Neural crest cell (in vitro differentiated cells): ENCODE data around the gene TDRD9. TPM values are rescaled to one million over a fixed set of nuclear protein-coding genes. Genes with fewer than 3 reads are reported as not detected.

Experiments
- DNase-seq: peaks from one replicate; pipeline ENCODE4 v3.0.0; 2021; ENCODE audit warnings: low read depth, mixed read lengths, low spot score
- H3K27ac Mint-ChIP-seq: one replicate; pipeline ENCODE4 v1.8.0; 2021; ENCODE audit warnings: mild to moderate bottlenecking, mixed read lengths; ENCODE audit not compliant: unreplicated experiment
- H3K27me3 Mint-ChIP-seq: 2 replicates; pipeline ENCODE4 v1.8.0; 2021; ENCODE audit warnings: low read depth, mild to moderate bottlenecking, mixed read lengths
- H3K36me3 Mint-ChIP-seq: 2 replicates; pipeline ENCODE4 v1.8.0; 2021; ENCODE audit warnings: low read depth, mild to moderate bottlenecking, mixed read lengths
- H3K4me1 Mint-ChIP-seq: 2 replicates; pipeline ENCODE4 v1.8.0; 2021; ENCODE audit warnings: mixed read lengths
- H3K4me3 Mint-ChIP-seq: one replicate; pipeline ENCODE4 v1.8.0; 2021; ENCODE audit warnings: mild to moderate bottlenecking, mixed read lengths
- H3K9me3 Mint-ChIP-seq: 2 replicates; pipeline ENCODE4 v1.8.0; 2021; ENCODE audit warnings: mixed read lengths
- total RNA-seq: library from RNA; stranded (reverse); gene quantifications from 2 replicates; pipeline ENCODE4 v1.2.1, GENCODE V29; 2021
- TF ChIP-seq, protein P1 (sequence below): fragments of 200-600 bp; sonication (generic); conservative IDR thresholded peaks from 2 replicates; pipeline ENCODE4 v1.5.0; 2021; ENCODE audit warnings: antibody characterized with exemption, mild to moderate bottlenecking

TDRD9 gene
- total RNA-seq, 1 donor from 2014 or later: not detected

DNA sequence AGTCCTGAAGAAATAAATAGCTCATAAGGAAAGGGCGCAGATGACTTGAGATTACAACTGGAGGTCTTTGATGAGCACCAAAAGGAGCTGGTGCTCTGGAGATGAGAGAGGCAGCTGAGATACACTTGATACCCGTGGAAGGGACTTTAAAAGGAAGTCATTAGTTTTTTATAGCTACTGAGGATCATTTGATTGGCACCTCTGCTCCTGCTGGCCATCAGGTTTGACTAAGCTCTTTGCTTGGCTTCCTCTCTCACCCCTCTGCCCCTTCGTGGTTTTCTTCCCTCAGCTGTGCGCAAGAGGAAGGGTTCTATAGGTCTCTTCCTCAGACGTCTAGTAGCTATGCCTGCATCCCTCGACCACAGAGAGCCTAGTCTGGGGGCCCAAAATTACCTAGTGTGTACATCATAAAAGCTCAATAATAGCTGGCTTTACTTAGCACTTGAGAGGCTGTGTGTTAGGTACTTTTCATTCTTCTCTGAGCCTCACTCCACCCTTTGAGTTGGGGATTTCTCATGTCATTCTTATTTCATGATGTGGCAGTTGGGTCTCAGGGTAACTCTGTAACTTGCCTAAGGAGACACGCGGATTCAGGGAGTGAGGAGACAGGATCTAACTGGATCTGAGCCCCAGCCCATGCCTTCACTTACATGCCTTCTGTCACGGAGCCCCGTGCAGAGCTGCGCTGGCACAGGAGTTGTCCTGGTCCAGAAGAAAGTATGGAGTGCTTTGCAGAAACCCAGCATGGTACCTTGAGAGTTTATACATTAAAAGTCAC, 88.8 kb downstream of the TDRD9 start:
- H3K9me3 Mint-ChIP-seq: no peaks in the 10 kb centered on the region
- H3K27me3 Mint-ChIP-seq: peaks cover 23% of the 10 kb centered on the region
- no peak for DNase-seq
- TF ChIP-seq, protein P1, sequence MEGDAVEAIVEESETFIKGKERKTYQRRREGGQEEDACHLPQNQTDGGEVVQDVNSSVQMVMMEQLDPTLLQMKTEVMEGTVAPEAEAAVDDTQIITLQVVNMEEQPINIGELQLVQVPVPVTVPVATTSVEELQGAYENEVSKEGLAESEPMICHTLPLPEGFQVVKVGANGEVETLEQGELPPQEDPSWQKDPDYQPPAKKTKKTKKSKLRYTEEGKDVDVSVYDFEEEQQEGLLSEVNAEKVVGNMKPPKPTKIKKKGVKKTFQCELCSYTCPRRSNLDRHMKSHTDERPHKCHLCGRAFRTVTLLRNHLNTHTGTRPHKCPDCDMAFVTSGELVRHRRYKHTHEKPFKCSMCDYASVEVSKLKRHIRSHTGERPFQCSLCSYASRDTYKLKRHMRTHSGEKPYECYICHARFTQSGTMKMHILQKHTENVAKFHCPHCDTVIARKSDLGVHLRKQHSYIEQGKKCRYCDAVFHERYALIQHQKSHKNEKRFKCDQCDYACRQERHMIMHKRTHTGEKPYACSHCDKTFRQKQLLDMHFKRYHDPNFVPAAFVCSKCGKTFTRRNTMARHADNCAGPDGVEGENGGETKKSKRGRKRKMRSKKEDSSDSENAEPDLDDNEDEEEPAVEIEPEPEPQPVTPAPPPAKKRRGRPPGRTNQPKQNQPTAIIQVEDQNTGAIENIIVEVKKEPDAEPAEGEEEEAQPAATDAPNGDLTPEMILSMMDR: no peak
- H3K36me3 Mint-ChIP-seq: no peaks in the 10 kb centered on the region
- no peaks in the 10 kb centered on the region for H3K4me1 Mint-ChIP-seq
- H3K27ac Mint-ChIP-seq: no peak overlapping the region
- no peak overlapping the region for H3K4me3 Mint-ChIP-seq

DNA sequence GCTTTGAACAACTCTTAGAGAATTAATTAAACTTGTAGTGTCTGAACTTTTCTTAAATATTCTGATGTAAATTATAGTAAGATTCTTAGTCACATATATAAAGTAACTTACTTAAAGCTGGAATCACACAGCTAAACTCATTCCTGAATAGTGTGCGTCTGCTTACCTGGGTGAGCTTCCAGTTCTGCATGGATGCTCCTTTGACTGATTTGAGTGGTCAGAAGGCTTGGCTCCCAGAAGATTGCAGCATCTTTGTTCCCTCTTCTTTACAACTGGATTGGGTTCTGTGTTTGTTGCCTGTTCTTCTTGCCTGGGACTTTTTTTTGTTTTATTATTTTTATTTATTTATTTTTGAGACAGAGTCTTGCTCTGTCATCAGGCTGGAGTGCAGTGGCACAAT, 90.8 kb downstream of the TDRD9 start:
- TF ChIP-seq, protein P1: no peak
- no peaks in the 10 kb centered on the region for H3K9me3 Mint-ChIP-seq
- no peaks in the 10 kb centered on the region for H3K36me3 Mint-ChIP-seq
- H3K27me3 Mint-ChIP-seq: peaks cover 26% of the 10 kb centered on the region
- H3K27ac Mint-ChIP-seq: no peak overlapping the region
- no peaks in the 10 kb centered on the region for H3K4me1 Mint-ChIP-seq
- DNase-seq: no peak
- no peak overlapping the region for H3K4me3 Mint-ChIP-seq

DNA sequence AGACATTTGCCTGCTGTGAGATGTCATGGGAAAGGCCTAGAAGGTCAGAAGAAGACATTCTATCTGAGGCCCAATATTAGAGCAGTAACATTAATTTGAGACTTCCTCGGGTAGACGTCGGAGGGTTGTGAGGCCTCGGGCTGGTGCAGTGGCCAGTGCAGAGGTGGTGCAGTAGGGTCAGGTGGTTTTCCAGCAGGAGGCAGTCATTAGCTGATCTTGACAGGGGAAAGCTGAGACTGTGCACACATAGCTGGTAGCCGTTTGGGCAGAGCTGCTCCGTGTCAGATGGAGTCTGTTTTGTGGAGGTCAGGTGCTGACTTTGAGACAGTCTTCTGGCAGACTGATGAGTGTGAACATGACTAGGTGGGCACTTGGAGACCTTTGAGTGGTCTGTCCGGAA, 91.5 kb downstream of the TDRD9 start:
- TF ChIP-seq, protein P1: no peak
- Mint-ChIP-seq H3K4me1 (no peaks in the 10 kb centered on the region), H3K27ac (no peak overlapping the region), H3K9me3 (no peaks in the 10 kb centered on the region), H3K27me3 (peaks cover 26% of the 10 kb centered on the region), H3K4me3 (no peak overlapping the region), H3K36me3 (no peaks in the 10 kb centered on the region)
- DNase-seq: no peak

DNA sequence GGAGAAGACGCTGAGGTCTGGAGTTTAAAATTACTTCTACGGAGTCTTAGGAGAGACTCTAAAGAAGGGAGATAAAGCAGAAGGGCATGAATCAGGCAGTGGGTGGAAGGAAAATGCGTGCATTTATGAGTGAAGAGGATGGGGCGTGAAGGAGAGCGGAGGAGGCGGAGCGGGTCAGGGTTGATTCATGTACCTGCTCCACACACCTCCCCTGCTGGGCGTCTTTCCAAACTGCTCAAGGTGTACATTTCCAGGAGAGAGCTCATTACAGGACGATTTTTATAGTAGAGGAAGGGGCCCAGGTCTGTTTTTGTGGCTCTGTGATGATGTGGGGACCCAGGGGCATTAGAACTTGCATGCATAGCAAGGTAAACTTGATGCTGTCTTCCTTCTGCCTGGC, 92.2 kb downstream of the TDRD9 start:
- peaks cover 22% of the 10 kb centered on the region for H3K27me3 Mint-ChIP-seq
- TF ChIP-seq, protein P1: no peak
- H3K36me3 Mint-ChIP-seq: no peaks in the 10 kb centered on the region
- no peak for DNase-seq
- H3K4me3 Mint-ChIP-seq: no peak overlapping the region
- H3K27ac Mint-ChIP-seq: no peak overlapping the region
- H3K4me1 Mint-ChIP-seq: no peaks in the 10 kb centered on the region
- H3K9me3 Mint-ChIP-seq: no peaks in the 10 kb centered on the region

DNA sequence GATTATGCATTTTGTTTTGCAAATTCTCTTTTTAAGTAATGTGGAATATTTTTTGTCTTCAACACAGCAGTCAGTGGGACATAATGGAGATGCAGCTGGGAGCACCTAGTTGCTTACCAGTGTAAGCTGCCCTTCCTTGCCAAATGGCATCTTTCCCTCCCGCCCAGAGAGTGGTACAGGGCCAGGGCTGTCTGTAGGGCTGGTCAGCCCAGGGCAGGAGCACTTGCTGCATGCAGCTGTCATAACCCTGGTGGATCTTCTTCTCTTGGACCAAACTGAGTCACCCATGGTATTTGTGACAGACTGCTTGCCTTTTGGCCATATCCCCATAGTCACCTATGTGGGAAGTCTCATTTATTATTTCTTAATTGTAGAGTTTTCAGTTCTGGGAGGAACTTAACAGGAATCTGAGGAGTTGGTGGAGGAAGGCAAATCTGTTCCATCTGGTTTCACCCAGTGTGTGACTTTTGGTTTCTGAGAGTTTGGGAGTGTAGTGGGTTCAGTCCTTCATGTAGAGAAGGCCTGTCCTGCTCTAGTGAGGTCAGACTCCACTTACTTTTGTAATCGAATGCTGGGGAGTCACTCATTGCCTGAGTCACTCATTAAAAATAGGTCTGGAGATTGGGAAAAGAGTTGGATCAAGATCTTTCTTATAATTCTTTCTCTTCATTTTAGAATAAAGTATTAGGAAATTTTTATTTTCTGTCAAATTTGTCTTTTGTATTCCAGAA, 95.2 kb downstream of the TDRD9 start:
- no peaks in the 10 kb centered on the region for H3K36me3 Mint-ChIP-seq
- H3K27me3 Mint-ChIP-seq: peaks cover 31% of the 10 kb centered on the region
- TF ChIP-seq, protein P1: no peak
- H3K4me1 Mint-ChIP-seq: no peaks in the 10 kb centered on the region
- H3K4me3 Mint-ChIP-seq: no peak overlapping the region
- no peak overlapping the region for H3K27ac Mint-ChIP-seq
- no peak for DNase-seq
- no peaks in the 10 kb centered on the region for H3K9me3 Mint-ChIP-seq
